Hepatocyte (in vitro differentiated cells): Measurements from ENCODE around the gene PRIMA1. TPM values are rescaled to one million over a fixed set of nuclear protein-coding genes. Genes with fewer than 3 reads are reported as not detected.

Experiments used
- DNase-seq: peaks from one replicate; pipeline ENCODE4 v3.0.0-alpha.2; 2016; ENCODE audit warnings: low spot score
- H2AFZ ChIP-seq: fragments of 200-600 bp; sonication (generic); 2 replicates; pipeline ENCODE4 v1.6.0; 2016; ENCODE audit warnings: antibody characterized with exemption, mild to moderate bottlenecking
- H3K27ac ChIP-seq: fragments of 200-600 bp; sonication (generic); 2 replicates; pipeline ENCODE4 v1.5.1; 2016; ENCODE audit warnings: mild to moderate bottlenecking
- H3K27me3 ChIP-seq: fragments of 200-600 bp; sonication (generic); 2 replicates; pipeline ENCODE4 v1.6.1; 2016
- H3K36me3 ChIP-seq: fragments of 200-600 bp; sonication (generic); replicated peaks from 2 replicates; pipeline ENCODE4 v1.5.1; 2016; ENCODE audit warnings: low read depth; ENCODE audit not compliant: insufficient read depth
- H3K4me1 ChIP-seq: fragments of 200-600 bp; sonication (generic); 2 replicates; pipeline ENCODE4 v1.5.1; 2016; ENCODE audit warnings: mild to moderate bottlenecking, moderate library complexity; ENCODE audit not compliant: insufficient read depth
- H3K4me2 ChIP-seq: fragments of 200-600 bp; sonication (generic); 2 replicates; pipeline ENCODE4 v1.6.0; 2016
- H3K4me3 ChIP-seq: fragments of 200-600 bp; sonication (generic); 2 replicates; pipeline ENCODE4 v1.5.1; 2016; ENCODE audit warnings: mild to moderate bottlenecking
- H3K79me2 ChIP-seq: fragments of 200-600 bp; sonication (generic); 2 replicates; pipeline ENCODE4 v1.6.0; 2017; ENCODE audit warnings: mild to moderate bottlenecking
- H3K9me2 ChIP-seq: fragments of 200-600 bp; sonication (generic); replicated peaks from 2 replicates; pipeline ENCODE4 v1.6.0; 2017; ENCODE audit warnings: mild to moderate bottlenecking; ENCODE audit not compliant: insufficient read depth
- H3K9me3 ChIP-seq: fragments of 200-600 bp; sonication (generic); 2 replicates; pipeline ENCODE4 v1.5.1; 2016; ENCODE audit warnings: low read depth, mild to moderate bottlenecking
- H4K20me1 ChIP-seq: fragments of 200-600 bp; sonication (generic); 2 replicates; pipeline ENCODE4 v1.6.0; 2016; ENCODE audit warnings: mild to moderate bottlenecking; ENCODE audit not compliant: insufficient read depth, poor library complexity, severe bottlenecking
- EZH2 ChIP-seq: fragments of 200-600 bp; sonication (generic); IDR thresholded peaks from 2 replicates; pipeline ENCODE4 v1.6.1; 2016; ENCODE audit warnings: antibody characterized with exemption, mild to moderate bottlenecking, borderline replicate concordance
- EZH2phosphoT487 ChIP-seq: fragments of 200-600 bp; sonication (generic); IDR thresholded peaks from one replicate; pipeline ENCODE4 v1.6.1; 2018; ENCODE audit warnings: antibody characterized with exemption, mild to moderate bottlenecking, low read depth, moderate library complexity; ENCODE audit not compliant: unreplicated experiment, severe bottlenecking
- WGBS: methylation state at CpG from one replicate; pipeline ENCODE4 v1.1.6; 2016; ENCODE audit warnings: low lambda C conversion rate; ENCODE audit errors: missing lambda C conversion rate; 5-methylcytosine and 5-hydroxymethylcytosine counted together
- polyA plus RNA-seq: library from polyadenylated mRNA; unstranded; fragments of >200 nt; fragmentation: Nextera tagmentation; extraction: Ambion mirVana; gene quantifications from 2 replicates; pipeline ENCODE4 v1.2.1, GENCODE V29; 2016
- total RNA-seq: library from RNA; depleted of rRNA; stranded (reverse); fragments of >200 nt; gene quantifications from 2 replicates; pipeline ENCODE4 v1.2.3, GENCODE V29; 2014
- TF ChIP-seq, protein P1 (sequence below): fragments of 200-600 bp; sonication (generic); IDR thresholded peaks from 2 replicates; pipeline ENCODE4 v1.5.1; 2016; ENCODE audit warnings: antibody characterized with exemption, mild to moderate bottlenecking; ENCODE audit not compliant: poor library complexity

The PRIMA1 gene
- total and polyA plus RNA-seq, 2 experiments from 2014 or later: 1.5 to 1.9 TPM

DNA sequence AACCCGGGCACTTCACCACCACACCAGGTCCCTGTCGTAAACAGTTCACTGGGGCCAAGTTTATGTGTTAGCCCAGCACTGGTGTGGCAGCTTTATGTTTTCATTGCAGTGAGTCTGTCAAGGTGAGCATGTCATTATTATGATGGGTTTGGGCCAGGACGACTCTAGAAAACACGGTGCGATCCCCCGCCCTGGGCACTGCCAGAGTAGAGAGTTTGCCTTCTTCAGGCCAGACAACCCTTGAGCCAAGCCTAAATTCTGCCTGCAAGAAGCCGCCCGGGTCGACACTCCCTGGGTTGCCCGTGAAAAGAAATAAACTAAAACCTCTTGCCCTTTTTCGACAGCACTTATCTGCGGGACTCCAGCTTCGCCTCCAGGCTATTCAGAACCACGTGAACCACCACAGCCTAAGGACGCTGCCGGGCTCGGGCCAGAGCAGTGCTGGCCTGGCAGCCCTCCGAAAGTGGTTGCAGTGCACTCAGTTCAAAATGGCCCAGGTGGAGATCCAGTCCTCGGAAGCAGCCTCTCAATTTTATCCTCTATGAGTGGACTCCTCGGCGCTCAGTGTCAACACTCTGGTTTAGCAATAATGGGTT lies 81.8 kb downstream of the PRIMA1 start:
- Histone ChIP-seq H3K79me2 (no peaks in the 10 kb centered on the region), H3K36me3 (no peaks in the 10 kb centered on the region), H3K27ac (no peak overlapping the region), H3K4me3 (no peak overlapping the region), H2AFZ (no peak overlapping the region), H3K4me2 (no peak overlapping the region), H3K27me3 (no peaks in the 10 kb centered on the region), H3K4me1 (no peaks in the 10 kb centered on the region), H3K9me3 (no peaks in the 10 kb centered on the region), H4K20me1 (no peaks in the 10 kb centered on the region), H3K9me2 (no peaks in the 10 kb centered on the region)
- TF ChIP-seq EZH2: no peak
- TF ChIP-seq EZH2phosphoT487: no peak
- TF ChIP-seq, protein P1, sequence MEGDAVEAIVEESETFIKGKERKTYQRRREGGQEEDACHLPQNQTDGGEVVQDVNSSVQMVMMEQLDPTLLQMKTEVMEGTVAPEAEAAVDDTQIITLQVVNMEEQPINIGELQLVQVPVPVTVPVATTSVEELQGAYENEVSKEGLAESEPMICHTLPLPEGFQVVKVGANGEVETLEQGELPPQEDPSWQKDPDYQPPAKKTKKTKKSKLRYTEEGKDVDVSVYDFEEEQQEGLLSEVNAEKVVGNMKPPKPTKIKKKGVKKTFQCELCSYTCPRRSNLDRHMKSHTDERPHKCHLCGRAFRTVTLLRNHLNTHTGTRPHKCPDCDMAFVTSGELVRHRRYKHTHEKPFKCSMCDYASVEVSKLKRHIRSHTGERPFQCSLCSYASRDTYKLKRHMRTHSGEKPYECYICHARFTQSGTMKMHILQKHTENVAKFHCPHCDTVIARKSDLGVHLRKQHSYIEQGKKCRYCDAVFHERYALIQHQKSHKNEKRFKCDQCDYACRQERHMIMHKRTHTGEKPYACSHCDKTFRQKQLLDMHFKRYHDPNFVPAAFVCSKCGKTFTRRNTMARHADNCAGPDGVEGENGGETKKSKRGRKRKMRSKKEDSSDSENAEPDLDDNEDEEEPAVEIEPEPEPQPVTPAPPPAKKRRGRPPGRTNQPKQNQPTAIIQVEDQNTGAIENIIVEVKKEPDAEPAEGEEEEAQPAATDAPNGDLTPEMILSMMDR: no peak
- no peak for DNase-seq
- WGBS: 82% methylated on average over 21 of the region's 21 CpGs

DNA sequence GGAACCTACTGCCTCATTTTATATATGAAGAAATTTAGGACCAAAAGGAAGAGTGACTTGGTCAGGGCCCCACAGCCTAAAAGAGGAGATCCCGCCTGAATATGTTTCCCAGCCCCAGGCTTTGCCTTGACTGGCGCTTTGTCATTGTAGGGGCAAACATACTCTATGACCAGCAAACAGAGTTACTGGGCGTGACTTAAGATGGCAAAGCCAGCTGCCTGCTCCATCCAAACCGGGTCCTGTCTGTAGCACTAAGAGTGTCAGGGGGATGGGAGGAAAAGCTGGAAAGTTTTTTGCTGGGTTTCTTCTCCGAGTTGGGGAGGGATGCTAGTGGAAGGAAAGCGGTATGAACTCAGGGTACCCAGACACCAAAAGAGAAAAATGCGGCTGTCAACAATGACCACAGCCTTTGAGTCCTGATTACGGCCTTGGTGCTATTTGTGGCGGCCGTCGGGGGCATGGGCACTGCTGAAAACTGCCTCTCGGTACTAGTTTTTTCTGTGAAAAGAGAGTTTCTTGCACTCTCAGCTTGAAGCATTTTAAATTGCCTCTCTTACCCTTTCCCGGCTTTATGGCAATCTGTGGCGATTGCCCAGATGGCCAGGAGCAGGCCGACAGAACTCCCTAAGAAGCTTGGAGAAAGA lies 82.7 kb downstream of the PRIMA1 start:
- Histone ChIP-seq H3K27me3 (no peaks in the 10 kb centered on the region), H3K79me2 (no peaks in the 10 kb centered on the region), H4K20me1 (no peaks in the 10 kb centered on the region), H3K36me3 (no peaks in the 10 kb centered on the region), H3K4me2 (no peak overlapping the region), H3K4me3 (no peak overlapping the region), H3K4me1 (no peaks in the 10 kb centered on the region), H3K27ac (no peak overlapping the region), H2AFZ (no peak overlapping the region), H3K9me3 (no peaks in the 10 kb centered on the region), H3K9me2 (no peaks in the 10 kb centered on the region)
- 92% methylated on average over 15 of the region's 15 CpGs for WGBS
- no peak for TF ChIP-seq EZH2
- no peak for TF ChIP-seq EZH2phosphoT487
- TF ChIP-seq, protein P1: no peak
- no peak for DNase-seq

DNA sequence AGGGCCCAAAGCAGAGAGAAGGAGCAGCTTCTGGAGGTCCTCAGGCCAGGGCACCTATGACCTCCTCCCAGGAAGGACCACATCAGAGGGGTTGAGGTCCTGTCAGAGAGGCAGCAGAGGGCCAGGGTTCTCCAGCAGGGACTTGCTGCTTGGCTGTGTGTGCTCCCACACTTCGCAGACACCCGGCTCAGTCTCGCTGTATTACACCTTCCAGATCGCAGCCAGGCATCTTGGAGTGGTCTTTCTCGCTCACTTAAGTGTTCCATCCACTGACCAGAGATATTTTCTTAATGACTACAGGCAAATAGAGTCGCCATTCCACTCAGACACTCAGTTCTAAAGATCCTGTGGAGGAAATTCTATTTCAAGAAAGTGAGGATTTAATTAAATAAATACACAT lies 84.3 kb downstream of the PRIMA1 start:
- WGBS: 92% methylated on average over 6 of the region's 6 CpGs
- Histone ChIP-seq H3K4me3 (no peak overlapping the region), H4K20me1 (no peaks in the 10 kb centered on the region), H3K79me2 (no peaks in the 10 kb centered on the region), H3K9me2 (no peaks in the 10 kb centered on the region), H2AFZ (no peak overlapping the region), H3K4me2 (no peak overlapping the region), H3K9me3 (no peaks in the 10 kb centered on the region), H3K27me3 (no peaks in the 10 kb centered on the region), H3K27ac (no peak overlapping the region), H3K4me1 (no peaks in the 10 kb centered on the region), H3K36me3 (no peaks in the 10 kb centered on the region)
- no peak for TF ChIP-seq EZH2
- TF ChIP-seq, protein P1: no peak
- TF ChIP-seq EZH2phosphoT487: no peak
- no peak for DNase-seq
